GM18519 (cell line): ENCODE measurements around the gene STEEP1.
A peak's percentile ranks its signal among the peaks of the same experiment; 100 is the strongest.

ENCODE experiments used
- ATAC-seq: cut with Tn5 transposase; IDR thresholded peaks from one replicate; pipeline ENCODE4 v1.9.1; 2021; ENCODE audit warnings: mild to moderate bottlenecking, moderate library complexity; ENCODE audit not compliant: unreplicated experiment, low FRiP score

The STEEP1 gene

DNA sequence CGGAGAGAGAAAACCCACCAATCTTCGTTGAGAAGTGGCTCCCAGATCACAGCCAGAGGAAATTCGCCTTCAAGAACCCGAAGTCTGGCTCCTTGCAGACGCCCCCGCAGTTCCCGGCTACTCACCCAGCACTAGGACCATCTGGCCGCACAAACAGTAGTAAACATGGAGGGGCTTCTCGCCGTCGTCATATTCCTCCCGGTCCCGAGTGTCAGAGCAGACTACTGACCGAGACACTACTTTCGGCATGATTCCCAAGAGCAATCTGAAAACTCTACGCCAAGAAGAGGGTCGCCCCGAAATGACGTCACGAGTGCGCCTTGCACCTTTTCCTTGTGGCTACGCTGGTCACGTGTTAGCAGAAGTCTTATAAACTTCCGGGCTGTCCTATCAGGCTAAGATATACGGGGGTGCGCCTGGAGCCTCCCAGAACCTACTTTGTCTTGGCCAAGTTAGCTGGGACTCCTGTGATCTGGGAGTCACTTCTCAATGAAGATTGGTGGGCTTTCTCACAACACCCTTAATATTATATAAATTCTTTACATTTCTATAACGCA, at the start of gene STEEP1:
STEEP1 (minus strand) TSS at position 303 of the 557 bp plus-strand sequence; CDS start at position 249, 54 bp downstream.
- peak; percentile 73 for ATAC-seq

DNA sequence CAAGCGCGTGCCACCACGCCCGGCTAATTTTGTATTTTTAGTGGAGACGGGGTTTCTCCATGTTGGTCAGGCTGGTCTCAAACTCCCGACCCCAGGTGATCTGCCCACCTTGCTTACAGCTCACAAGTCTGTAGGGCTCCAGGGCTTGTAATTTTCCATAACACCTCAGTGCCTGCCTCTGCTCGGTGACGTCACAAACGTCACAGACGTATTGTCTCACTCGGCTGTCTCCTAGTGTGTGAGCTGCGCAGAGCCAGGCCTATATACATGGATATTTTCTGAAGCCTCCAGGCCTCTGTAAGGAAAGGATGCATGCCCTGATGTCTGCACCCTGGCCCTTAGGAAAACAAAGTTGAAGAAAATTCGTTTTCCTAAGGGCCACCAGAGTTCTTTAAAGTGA, 49.6 kb upstream of the STEEP1 start:
- ATAC-seq, result no peak

DNA sequence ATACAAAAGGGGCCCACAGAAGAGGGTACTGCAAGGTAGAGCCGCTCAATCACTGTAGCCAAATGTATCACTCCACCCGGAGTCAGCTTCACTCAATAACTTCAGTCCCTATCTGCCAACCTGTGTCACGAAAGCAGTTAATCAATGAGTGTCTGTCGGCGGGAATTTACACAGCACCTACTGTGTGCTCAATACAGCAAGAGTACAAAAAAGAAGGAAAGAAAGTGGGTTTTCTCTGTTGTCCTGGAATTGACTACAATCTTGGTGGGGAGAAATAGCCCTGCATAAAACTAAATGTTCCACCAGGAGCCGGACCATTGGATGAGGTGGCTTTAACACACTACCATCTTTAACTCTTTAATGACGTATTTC, 41.8 kb upstream of the STEEP1 start:
- no peak for ATAC-seq

DNA sequence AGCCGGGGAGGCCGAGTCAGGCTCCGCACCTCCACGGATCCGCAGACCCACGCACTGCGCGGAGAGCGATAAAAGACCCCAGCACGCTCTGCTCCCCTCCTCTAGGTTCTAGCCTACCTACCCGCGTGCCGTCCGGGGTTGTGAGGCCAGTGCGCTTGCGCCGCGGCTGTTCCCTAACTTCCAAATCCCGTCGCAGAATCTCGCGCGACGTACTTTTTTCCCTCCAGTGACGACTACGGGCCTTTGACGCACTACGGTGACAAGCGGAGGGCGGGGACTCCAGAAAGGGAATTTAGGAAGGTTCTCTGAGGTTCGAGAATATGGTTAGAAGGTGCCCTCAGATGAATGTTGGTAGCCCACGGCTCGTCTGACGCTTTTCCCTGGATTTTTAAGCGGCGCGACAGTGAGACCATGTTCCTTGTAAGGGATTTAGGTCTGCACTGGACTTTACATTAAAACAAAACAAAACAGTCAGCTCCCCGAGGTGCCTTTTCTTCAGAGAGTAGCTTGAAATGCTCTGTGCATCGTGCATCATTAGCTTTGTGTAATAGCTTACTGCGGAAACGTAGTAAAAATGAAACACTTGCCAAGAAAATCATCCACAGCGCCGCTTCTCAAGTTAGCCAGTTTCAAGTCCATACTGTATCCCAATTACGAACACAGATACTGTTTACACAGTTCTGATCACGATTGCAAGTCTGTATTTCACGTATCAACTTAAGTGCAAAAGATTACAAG, 41.2 kb upstream of the STEEP1 start, which contains the start of gene NKRF:
NKRF (minus strand) TSS at position 145 of the 738 bp plus-strand sequence.
- ATAC-seq, result peak; percentile 90

DNA sequence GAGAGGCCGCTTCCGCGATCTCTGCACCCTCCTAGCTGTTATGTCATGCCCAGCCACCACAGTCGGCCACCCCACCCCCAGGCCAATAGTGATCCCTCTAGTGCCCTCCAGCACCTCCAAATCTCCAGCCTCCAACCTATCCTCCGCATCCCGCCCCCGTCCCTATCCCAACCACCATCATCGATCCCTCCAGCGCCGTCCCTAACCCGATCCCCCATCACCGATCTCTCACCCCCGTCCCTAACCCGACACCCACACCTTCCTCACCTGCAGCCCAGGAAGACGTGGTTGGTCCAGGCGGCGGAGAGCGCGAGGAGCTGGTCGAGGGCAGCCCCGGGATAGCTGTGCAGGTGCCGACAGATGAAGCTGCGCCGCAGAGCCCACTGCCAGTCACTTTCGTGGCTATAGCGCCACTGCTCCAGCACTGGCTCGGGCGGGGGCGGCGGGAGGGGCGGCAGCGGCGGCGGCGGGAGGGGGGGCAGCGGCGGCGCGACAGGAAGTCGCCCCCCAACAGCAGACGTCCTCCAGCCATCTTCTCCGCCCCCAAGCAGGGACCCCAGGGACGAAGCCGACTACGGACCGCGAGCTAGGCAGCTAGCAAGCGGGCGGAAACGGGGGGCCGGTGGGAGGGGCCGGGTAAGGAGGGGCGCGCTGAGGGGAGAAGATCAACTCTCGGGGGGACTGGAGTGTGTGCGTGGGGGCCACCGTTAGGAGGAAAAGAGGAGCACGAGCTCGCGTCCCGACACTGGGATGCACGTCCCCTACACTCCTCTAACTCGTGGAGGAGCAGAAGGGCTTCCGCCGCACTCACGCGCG, 40.5 kb upstream of the STEEP1 start:
- no peak for ATAC-seq

DNA sequence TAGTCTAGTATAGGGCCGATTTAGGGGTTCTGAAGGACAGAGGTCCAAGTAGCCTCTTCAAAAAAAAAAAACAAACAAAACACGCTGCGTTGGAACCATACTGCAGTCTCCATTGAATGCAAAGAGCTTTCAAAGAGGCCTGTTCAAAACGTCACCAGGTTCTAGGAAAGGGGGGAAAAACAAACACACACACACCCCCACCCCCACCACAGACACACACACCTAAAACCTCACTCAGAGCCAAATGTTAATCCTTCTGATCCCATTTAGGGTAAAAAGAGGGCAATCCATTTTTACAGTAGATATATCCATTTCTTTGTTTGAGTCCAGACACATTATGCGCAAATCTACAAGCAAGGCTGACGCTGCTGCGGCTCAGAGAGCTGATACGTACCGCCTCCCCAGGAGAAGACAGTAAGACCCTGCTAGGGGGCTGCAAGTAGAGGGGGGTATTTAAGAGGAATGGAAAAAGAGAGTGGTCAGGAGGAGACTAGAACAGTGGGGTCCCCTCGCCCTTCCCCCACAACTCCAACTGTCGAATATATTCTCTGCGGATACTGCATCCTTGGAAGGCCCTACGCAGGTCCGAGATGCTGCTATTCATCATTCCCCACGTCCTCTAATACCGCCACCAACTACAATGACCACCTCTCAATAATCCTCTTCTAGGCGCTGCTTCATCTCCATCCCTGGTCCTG, 39.7 kb upstream of the STEEP1 start:
- ATAC-seq, result no peak

DNA sequence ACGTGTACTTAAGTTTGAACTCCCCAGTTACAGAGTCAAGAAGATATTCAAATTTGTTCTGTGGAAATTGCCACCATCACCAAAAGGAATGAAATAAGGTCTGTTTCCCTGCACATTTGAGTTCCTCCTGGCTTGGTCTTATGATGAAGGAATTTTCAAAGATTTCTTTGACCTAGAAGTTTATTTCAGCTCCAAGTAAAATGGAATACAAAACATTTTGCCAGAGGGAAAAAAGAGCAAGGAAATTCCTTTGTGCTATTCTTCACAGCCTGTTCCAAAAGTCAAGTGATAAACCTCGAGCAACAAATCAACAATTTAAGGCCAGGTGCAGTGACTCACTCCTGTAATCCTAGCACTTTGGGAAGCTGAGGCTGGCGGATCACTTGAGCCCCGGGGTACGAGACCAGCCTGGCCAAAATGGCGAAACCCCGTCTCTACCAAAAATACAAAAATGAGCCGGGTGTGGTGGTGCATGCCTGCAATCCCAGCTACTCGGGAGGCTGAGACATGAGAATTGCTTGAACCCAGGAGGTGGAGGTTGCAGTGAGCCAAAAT, 37.6 kb upstream of the STEEP1 start:
- ATAC-seq, result no peak

DNA sequence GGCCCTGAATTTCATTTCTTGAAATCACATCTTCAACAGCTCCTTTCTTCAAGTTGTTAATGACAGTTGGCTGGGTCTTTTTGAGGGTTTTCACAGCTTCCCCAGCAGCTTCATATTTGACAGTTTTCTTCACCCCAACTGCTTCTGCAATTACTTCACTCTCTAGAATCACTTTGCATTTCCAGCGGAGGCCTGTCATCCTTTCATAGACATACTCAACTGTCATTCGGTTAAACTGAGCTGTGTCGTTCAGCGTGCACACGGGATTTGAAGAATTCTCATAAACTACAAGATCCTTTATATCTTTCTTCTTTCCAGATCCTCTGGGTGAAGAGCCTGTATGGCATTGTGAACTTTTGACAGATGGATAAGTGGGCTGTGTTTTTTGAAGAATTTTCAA, 24.6 kb upstream of the STEEP1 start:
- ATAC-seq, result no peak

DNA sequence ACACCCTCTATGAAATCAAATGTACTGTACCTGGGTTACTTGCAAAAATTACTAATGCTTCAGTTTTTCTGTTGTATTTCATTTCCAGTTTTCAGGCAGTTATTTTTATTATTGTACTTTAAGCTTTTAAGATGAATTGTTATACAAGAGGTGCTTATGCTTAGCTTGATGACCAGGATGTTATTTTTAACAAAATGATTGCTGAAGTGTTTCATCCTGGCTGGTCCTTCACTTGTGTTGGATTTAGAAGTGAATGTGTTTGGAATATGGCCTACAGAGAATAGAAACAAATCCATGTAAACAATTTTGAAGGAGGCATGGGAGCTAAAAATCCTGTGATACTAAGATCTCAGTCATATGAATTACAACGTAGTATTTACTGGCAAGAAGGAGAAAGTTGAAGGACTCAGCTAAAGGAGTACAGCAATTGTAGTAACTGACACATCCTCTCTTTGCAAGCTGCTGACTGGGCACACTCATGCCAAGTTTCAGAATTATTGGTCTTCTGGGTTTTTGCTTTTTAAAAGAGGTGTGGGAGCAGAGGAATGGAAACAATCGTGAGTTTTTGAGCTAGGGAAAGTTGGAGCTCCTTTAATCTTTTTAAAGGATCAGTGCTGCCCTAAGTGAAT, 18.3 kb upstream of the STEEP1 start:
- ATAC-seq, result no peak

DNA sequence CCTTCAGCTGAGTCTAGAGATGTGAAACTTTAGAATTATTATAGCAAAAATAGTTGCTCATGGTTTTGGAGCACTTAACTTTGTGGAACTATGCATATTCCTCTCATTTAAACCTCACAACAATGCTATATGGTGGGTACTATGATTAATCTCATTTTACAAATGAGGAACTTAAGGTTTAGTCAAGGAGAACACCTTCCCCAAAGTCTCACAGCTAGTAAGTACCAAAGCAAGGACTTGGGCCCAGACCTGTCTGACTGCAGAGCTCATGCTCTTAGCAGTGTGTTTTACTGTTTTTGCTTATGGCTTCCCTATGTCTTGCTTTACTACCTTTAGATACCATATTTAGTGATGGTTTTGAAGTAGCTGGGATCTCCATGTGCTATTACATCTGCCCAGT, 14.2 kb upstream of the STEEP1 start:
- ATAC-seq, result no peak

DNA sequence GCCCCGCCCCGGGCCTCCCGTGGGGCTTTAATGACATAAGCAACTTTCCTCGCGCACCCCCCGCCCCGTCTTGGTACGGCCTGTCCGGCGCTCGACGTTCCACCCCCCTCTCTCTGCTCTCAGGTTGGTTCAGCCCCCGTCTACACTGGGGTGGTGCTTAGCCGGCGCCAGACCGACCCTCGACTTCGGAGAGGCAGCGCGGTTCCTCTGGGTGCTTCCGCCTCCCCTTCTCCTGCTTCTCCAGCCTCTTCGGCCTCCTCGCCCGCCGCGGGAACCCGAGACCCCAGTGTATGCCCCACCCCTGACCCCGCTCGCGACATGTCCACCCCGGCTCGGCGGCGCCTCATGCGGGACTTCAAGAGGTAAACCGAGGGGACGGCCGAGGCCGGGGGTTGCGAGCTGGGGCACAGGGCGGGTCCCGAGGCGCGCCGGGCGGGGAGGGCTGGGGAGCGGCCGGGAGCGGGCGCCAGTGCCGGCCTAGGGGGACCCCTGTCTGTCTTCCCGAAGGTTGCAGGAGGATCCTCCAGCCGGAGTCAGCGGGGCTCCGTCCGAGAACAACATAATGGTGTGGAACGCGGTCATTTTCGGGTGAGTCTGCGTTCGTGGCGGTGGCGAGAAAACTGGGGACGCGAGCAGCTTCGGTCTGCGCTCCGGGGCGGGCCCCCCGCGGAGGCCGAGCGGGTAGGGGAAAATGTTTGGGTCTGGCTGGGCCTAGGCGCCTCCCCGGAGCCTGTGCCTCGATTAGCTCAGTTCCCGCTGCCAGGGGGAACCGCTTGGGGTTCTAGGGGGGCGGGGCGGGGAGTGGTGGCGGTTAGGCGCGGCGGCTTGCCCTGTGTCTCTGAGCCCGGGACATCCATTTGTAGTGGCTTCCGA, 9.4 kb upstream of the STEEP1 start, which contains the start of gene UBE2A:
UBE2A (plus strand) TSS at position 170 of the 873 bp plus-strand sequence; CDS start at position 319, 149 bp downstream.
- peak; percentile 46 for ATAC-seq

DNA sequence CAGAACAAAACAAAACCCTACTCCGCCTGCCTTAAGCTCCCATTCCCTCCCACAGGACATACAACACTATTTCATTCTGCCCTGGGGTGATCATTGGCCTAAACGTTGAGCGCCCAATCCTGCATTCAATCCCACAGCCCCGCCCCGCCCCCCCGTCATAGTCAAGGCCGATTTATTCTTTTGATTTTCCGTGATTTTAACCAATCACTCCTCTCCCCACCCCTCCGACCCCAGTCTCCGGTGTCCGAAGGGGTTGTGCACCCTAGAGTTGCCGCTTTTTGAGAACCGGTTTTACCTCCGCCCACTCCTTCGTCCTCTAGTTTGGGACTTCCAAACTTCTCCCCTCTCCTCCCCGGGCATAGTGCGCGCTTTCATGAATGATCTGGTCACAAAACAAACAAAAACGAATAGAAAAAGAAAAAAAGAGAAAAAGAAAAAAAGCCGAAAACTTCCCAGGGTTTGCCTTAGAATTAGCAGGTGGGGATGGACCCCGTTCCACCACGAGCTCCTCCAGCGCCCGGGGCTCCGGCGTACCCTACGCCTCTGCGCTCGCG, 8.7 kb upstream of the STEEP1 start:
- ATAC-seq, result no peak

DNA sequence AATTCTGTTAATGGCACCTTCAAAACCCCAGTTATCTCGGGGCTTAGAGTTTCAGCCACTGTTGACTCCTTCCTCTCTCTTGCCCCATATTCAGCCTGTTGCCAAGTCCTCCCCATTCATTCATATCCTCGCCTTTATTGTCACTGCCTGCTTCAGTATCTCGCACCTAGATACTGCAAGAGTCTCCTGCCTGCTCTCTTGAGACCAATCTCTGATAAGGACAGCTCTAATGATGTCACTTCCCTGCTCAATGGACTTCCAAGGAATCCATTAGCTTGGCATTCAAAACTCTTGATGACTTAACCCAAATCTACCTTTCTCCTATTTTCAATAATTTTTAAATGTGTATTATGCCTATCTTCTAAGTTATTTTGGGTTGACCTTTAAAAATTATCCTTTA, 8.0 kb upstream of the STEEP1 start:
- ATAC-seq, result no peak

DNA sequence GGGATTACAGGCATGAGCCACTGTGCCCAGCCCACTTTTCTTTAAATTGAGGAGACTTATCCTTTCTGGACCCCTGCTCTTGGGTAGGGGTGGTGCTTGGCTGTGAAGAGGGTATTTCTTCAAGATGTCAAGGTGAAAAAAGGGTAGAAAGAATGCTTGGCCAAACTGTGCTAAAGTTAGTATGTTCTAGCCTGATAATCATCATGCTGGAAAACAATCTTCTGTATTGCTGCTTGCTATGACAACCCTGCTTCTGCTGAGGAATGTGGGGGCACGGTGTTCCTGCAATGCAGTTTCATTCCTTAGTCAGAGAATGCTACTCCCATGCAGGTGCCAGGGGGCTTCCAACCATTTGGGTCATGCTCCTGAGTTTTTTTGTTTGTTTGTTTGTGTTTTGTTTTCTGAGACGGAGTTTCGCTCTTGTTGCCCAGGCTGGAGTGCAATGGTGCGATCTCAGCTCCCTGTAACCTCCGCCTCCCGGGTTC, 5.2 kb upstream of the STEEP1 start:
- ATAC-seq, result no peak

DNA sequence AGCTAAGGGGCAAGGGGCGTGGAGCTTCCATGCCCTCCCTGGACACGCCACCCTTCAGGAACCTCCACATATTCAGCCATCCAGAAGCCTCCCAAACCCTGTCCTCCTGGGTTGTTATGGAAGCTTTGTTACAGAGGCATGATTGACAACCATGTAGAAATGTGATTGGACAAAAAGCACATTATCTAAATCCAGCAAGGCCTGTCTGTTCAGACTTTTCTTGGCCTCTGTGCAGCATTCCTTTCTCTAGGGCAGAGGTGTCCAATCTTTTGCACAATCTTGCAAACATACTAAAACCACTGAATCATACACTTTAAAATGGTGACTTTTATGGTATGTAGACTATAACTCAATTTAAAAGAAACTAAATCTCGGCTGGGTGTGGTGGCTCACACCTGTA, 12.7 kb downstream of the STEEP1 start:
- ATAC-seq, result no peak

DNA sequence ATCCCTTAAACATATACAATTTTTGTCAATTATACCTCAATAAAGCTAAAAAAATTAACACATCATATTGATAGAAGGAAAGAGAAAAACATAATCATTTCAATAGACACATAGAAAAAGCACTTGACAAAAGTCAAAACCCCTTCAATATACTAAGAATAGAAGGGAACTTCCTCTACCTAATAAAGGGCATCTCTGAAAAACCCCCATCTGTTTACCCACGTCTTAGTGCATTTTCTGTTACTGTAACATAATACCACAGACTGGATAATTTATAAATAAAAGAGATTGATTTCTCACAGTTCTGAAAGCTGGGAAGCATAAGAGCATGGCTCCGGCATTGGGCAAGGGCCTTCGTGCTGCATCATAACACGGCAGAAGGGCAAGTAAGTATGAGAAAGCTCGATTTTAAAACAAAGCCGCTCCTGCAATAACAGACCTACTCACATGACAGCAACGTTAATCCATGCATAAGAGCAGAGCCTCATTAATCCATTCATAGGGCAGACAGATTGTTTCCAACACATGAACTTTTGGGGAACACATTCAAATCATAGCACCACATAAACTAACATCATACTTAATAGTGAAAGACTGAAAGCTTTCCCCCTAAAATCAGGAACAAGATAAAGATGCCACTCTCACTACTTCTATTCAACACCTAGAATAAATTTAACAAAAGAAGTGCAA, 15.7 kb downstream of the STEEP1 start:
- ATAC-seq, result no peak

DNA sequence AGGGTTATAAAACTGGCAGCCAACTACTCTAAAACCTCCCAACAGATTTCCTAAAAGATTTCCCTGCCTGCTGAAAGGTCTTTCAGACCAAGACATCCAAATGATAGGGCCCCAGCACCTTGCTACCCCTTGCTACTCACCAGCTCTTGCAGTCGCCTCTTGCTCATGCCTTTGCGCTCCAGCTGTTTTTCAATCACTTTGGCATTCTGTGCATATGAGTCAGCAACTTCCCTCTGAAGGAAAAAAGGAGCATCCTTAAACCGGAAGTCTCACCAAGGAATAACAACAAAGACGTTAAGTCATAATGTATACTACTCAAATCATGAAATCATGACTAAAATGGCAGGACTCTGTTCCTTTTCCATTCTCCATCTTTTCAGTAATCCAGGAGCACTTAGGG, 24.0 kb downstream of the STEEP1 start:
- ATAC-seq, result no peak

DNA sequence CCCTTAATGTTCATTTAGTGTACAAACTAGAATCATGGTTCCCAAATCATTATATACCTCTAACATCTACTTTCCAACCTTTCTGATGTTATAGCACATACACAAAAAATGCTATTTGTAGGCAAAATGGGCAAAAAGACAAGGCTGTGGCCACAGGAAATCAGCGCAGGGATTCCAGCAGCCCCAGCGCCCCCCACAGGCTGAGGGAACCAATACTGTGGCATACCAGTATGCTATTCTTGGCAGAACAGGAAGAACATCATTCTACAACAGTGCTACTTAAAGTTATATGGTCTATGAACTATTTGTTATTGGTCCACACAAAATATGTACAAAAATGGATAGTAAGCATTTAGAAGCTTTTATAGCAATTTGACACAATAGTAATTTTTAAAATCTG, 25.3 kb downstream of the STEEP1 start:
- ATAC-seq, result no peak
